ENCODE data around the gene ANGPT4. TPM values are rescaled to one million over a fixed set of nuclear protein-coding genes. Genes with fewer than 3 reads are reported as not detected.

ANGPT4 gene
- total and polyA plus RNA-seq, 10 of the 15 experiments (the other 5 are each of a cell fraction or from before 2014, with no cell fraction given) = 0.01 to 0.16 TPM; not detected in 8

GRCh38 chr20:831251-831650 is 84.9 kb downstream of the ANGPT4 start:
- peaks cover 12% of the 10 kb centered on the region for H3K79me2 ChIP-seq (ENCODE audit: control insufficient read depth, insufficient read depth, low read length)
- H3K4me3 ChIP-seq = no peak overlapping the region
- no peaks in the 10 kb centered on the region for H3K9me3 ChIP-seq (replicated peaks; ENCODE audit: control insufficient read depth, insufficient read depth, low read length)
- H4K20me1 ChIP-seq (ENCODE audit: control insufficient read depth, insufficient read depth) = no peaks in the 10 kb centered on the region
- RAD21 ChIA-PET (ENCODE audit: unreplicated experiment) = no interaction called here
- FAIRE-seq (no peak), DNase-seq (ENCODE audit: low read depth, low spot score) (no peak), ATAC-seq (no peak)
- no peak overlapping the region for H3K27ac ChIP-seq (ENCODE audit: control insufficient read depth, insufficient read depth)
- H2AFZ ChIP-seq (ENCODE audit: control insufficient read depth, low read depth, low read length) = no peak overlapping the region
- H3K4me1 ChIP-seq (ENCODE audit: control insufficient read depth, insufficient read depth, low read length) = peaks cover 12% of the 10 kb centered on the region
- no peak for TF ChIP-seq JUND (IDR thresholded peaks at IDR 0.05; ENCODE audit: low read depth, low read length)
- no peak for TF ChIP-seq SIX5 (IDR thresholded peaks at IDR 0.05; ENCODE audit: low read depth, low read length, severe bottlenecking)
- TF ChIP-seq POLR2AphosphoS5 (IDR thresholded peaks at IDR 0.05; ENCODE audit: low read length) = no peak
- no peak for TF ChIP-seq SPI1 (IDR thresholded peaks at IDR 0.05; ENCODE audit: borderline replicate concordance, insufficient read depth, low read depth, low read length)
- TF ChIP-seq SP1 (IDR thresholded peaks at IDR 0.05; ENCODE audit: low read depth, low read length) = no peak
- no peak for TF ChIP-seq ZBED1 (IDR thresholded peaks at IDR 0.05; ENCODE audit: borderline replicate concordance)
- no peak for TF ChIP-seq ASH2L (IDR thresholded peaks at IDR 0.05; ENCODE audit: borderline replicate concordance, low read depth)
- TF ChIP-seq USF2 (IDR thresholded peaks at IDR 0.05; ENCODE audit: borderline replicate concordance, low read depth, low read length) = no peak
- TF ChIP-seq ZNF217 (IDR thresholded peaks at IDR 0.05) = no peak
- no peak for TF ChIP-seq EP300 (IDR thresholded peaks at IDR 0.05; ENCODE audit: borderline replicate concordance in 1 of 2, control insufficient read depth in 1 of 2, low read depth in 2 of 2, low read length in 2 of 2)
- no peak for TF ChIP-seq MEF2A (IDR thresholded peaks at IDR 0.05; ENCODE audit: insufficient read depth, low read depth, low read length)
- TF ChIP-seq TCF7 (IDR thresholded peaks at IDR 0.05; ENCODE audit: borderline replicate concordance) = no peak
- no peak for TF ChIP-seq FOXK2 (IDR thresholded peaks at IDR 0.05)
- TF ChIP-seq CBX5 (IDR thresholded peaks at IDR 0.05; ENCODE audit: low read depth) = no peak
- intact Hi-C loops (cut with micrococcal nuclease; ENCODE audit: unreplicated experiment) = no loop called here
- SMC1A ChIA-PET (ENCODE audit: uncharacterized antibody, unreplicated experiment) = interaction anchor here (0.7 to 3.3 kb wide), 2 partner anchors 33 to 124 kb away, joined by 3 to 18 read pairs; no protein-coding TSS in a partner anchor
- no peaks in the 10 kb centered on the region for H3K27me3 ChIP-seq (replicated peaks in 1 of 2; ENCODE audit: control insufficient read depth in 2 of 2, insufficient read depth in 2 of 2, low read length in 1 of 2)
- WGBS (ENCODE audit: insufficient coverage, insufficient replicate concordance, low lambda C conversion rate, missing lambda C conversion rate) = 69% methylated on average over 3 of the region's 3 CpGs
- no peaks in the 10 kb centered on the region for H3K36me3 ChIP-seq (ENCODE audit: control insufficient read depth in 2 of 2, insufficient read depth in 2 of 2, low read length in 1 of 2)
- BruUV-seq (replicated peaks) = no TSS peak
- H3K9ac ChIP-seq (ENCODE audit: control insufficient read depth, insufficient read depth, low read length) = no peak overlapping the region
- in situ Hi-C loops (cut with MboI) = loop anchor here (5.0 kb wide), 1 partner anchor 286 kb away; the partner anchor contains the start of gene PSMF1
- CTCF ChIA-PET = interaction anchor here (1.2 to 3.5 kb wide), 4 partner anchors 15 to 125 kb away, joined by 3 to 27 read pairs (median 4); no protein-coding TSS in a partner anchor
- POLR2A ChIA-PET = interaction anchor here (1.3 kb wide), 1 partner anchor 289 kb away, joined by 3 read pairs; no protein-coding TSS in a partner anchor
- H3K4me2 ChIP-seq (ENCODE audit: control insufficient read depth, insufficient read depth) = no peak overlapping the region
